Germinal center (tissue), 1 donor: ENCODE measurements around the gene PIK3CA.

ENCODE experiments used
- DNase-seq: peaks from one replicate; pipeline ENCODE4 v3.0.0; 2012; ENCODE audit warnings: mixed read lengths, low spot score

Gene PIK3CA

GRCh38 chr3:179158336-179159039 is 10.3 kb downstream of the PIK3CA start:
- DNase-seq, result no peak

DNA sequence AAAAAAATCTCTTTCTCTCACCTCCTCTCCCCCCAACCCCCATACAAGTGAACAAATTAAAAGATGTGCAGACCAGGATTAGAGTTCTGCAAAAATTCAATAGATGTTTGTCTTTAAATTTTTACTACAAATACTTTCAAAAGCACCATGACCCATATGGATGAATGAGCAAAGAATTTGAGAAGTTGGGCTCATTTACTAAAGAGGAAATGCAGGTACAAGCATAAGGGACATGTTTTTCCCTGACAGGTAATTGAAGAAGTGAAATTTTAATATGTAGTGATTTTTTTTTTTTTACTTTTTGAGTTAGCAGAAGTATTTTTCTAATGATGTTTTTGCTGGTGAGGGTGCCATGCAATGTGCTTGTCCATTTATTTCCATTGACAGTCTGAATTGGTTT is 15.3 kb downstream of the PIK3CA start:
- DNase-seq, result peak; percentile 31

- DNase-seq, result no peak
Measured at GRCh38 chr3:179164857-179165256, 16.7 kb downstream of the PIK3CA start.

DNA sequence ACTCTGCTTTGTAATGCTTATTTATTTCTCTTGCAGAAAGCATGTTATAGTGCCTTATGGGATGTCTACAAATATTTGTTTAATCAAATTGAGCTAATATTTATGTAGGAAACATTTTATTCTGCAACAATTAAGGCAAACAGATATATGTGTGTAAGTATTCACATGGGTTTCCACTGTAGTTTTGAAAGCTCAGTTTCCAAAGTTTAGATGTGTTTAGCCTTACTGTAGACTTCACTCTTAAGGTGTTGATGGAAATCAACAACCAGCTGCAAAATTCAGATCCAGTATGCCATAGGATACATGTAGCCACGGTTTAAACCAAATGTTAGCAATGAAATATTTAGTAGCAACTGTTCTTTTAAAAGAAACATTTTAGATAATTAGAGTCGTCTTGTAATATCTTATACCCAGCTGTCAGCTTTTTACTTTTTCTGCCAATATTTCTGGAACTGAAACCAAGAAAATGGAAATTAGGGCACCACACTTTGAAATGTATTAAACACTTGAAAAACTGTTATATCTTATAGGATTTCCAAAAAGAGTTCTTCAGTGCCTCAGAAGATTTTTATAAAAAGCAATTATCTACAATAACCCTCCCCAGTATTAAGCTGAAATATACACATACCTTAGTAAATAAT is 18.5 kb downstream of the PIK3CA start:
- peak; percentile 13 for DNase-seq

DNA sequence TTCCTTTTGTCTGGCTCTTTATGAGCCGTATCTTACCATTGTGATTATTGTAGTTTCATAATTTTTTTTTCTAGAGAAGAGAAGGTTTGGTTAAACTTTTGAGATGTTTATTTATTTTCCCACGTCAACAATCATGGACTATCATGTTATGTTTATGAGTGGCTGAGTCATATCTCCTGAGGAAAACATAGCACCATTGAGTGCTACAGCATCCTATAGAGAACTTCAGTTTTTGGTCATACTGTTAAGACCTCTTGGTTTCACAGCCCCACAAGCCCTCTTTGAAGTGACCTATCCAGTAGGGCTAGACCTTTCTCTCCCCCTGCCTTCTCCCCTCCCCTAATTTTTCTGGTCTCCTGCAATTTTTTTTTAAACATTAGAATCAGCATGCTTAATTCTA is 20.8 kb downstream of the PIK3CA start:
- no peak for DNase-seq

- no peak for DNase-seq
Measured at GRCh38 chr3:179172546-179172945, 24.4 kb downstream of the PIK3CA start.

DNA sequence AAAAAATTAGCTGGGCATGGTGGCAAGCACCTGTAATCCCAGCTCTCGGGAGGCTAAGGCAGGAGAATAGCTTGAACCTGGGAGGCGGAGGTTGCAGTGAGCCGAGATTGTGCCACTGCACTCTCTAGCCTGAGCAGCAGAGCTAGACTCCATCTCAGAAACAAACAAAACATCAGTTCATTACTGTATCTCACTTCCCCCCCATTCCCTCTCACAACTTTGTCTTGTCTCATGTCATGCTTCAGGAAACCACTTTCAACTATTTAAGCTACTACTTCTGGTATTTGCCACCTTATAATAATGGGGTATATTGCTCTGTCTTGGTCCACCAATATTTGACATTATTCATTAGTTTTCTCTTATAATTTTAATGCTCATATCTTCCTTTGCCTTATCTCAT is 26.2 kb downstream of the PIK3CA start:
- DNase-seq, result no peak

GRCh38 chr3:179174898-179175297 is 26.7 kb downstream of the PIK3CA start:
- no peak for DNase-seq

GRCh38 chr3:179175358-179175757 is 27.2 kb downstream of the PIK3CA start:
- DNase-seq, result no peak

DNA sequence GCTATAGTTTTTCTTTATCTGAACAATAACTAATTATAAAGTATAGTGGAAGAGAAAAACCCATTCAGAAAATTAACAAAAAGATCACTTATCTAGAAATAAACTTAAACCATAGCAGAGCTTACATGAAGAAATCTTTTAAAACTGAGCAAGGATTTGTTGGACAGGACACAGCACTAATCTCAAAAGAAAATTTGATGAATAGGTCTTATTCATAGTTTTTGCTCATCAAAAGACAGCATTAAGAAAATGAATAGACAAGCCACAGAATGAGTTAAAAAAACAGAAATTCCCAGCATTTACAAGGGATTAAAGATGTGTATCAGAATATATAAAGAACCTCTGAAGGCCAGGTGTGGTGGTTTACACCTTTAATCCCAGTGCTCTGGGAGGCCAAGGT is 29.5 kb downstream of the PIK3CA start:
- no peak for DNase-seq

DNA sequence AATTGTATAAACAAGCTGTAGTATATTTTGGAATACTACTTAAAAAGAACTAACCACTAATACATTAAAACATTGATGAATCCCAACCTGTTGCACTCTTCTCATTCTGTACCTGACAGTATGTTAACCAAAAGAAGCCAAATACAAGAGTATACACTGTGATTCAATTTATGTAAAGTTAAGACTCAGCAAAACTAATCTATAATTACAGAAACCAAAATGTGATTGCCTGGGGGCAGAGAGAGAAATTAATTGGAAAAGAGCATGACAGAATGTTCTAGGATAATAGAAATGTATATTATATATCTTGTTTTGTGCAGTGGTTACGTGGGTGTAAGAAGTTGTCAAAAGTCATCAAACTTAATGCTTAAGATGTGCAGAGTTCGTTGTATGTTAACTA is 31.1 kb downstream of the PIK3CA start:
- no peak for DNase-seq

GRCh38 chr3:179179979-179180759 is 32.0 kb downstream of the PIK3CA start:
- no peak for DNase-seq

DNA sequence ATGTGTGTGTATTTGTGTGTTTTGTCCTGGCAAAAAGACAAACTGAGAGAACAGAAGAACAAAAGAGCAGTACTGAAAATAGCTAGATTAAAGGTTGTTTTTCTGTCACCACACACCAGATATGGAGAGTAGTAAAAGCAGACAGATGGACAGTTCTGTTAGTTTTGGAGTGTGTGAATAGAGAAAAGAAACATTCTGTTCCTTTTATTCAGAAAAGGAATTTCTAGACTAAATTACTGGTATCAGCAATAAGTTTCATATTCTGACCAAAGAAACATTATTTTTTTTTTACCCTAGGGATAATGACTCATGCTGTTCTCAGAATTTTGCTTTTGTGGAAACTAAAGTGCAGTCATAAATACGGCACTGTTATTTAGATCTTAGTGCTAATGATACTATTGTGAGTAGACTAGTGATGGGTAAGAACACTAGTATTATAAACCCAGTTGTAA is 32.9 kb downstream of the PIK3CA start:
- DNase-seq, result no peak

- no peak for DNase-seq
Measured at GRCh38 chr3:179181993-179182551, 33.9 kb downstream of the PIK3CA start.

DNA sequence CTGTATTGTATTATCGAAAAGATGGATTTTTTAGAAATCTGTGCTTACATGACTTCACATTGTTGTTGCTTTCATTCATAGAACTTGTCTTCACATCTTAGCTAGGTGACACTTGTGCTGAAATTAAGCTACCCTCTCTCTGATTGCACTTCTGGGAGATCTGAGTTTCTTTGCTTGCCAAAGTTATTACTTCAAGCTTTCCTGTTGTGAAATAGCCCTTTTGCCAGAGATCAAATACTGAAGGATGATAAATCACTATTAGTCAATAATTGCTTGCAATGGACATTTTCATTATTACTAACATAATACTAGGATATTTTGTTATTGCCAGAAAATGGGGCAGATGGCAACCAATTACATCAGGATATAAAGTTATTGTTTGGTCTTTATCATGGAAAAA is 34.7 kb downstream of the PIK3CA start:
- no peak for DNase-seq

- no peak for DNase-seq
Measured at GRCh38 chr3:179184826-179185225, 36.7 kb downstream of the PIK3CA start.

GRCh38 chr3:179186426-179186825 is 38.3 kb downstream of the PIK3CA start:
- no peak for DNase-seq

DNA sequence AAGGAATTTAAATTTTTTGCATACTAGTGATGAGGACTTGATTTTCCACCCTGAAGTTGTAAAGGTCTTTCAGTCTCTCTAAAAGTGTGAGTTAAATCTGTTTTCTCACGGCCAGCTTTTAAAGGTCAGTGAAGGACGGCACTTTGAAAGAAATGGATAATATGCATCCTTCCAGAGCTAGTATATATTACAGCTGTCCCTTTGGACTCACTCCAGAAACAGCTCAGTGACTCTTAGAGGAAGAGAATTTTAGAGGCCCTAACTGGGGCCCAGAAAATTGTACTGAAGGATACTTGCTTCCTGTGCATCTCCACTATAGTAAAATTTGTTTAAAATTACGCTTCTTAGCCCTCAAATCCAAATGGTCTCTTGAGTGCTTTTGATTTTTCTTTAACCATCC is 41.6 kb downstream of the PIK3CA start:
- no peak for DNase-seq

DNA sequence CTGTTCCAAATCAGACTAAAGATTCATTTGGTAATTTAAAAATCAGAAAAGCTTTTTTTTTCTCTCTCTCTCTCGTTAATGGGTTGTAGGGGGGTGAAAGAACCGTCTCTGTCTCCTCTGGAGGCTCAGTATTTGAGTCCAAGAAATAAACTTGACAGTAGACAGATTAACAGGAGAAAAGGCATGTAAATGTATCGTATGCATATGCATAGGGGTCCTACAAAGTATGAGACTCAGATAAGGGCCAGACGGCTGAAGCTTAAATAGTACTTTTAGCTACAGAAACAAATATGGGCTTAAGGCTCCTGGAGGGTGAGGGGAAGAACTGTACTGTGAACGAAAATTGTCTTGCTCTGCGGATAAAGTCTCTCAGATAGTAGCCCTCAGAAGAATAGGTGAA is 42.4 kb downstream of the PIK3CA start:
- no peak for DNase-seq

- DNase-seq, result no peak
Measured at GRCh38 chr3:179192542-179192941, 44.4 kb downstream of the PIK3CA start.

GRCh38 chr3:179194931-179195330 is 46.8 kb downstream of the PIK3CA start:
- DNase-seq, result no peak

DNA sequence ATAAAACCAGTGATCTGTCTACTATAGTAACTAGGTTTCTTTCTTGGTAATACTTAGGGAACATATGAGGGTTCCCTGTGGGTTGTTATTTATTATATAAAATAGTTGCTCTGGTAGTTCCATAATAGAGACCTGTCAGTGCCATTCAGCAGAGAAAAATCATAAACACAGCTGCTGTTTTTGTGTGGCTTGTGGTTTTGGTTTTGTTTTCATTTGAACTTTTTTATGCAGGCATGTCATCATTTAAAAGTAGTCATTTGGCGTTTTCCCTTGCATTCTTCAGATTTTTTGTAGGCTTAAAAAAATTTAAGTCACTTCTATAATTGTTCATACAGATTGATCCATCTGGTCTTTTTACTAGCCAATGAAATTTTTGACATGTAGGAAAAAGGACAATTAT is 47.9 kb downstream of the PIK3CA start:
- peak; percentile 4 for DNase-seq

GRCh38 chr3:179196700-179197099 is 48.5 kb downstream of the PIK3CA start:
- no peak for DNase-seq
